HG02852 (cell line): ENCODE results near the gene FBXL2.
"Not testable (repeated sequence)": the region's sequence is repeated elsewhere in the genome, so short reads cannot be mapped to it uniquely, and the experiment has no call there.

Experiments
- ATAC-seq: cut with Tn5 transposase; IDR thresholded peaks from one replicate; pipeline ENCODE4 v1.9.1; 2021; ENCODE audit warnings: mild to moderate bottlenecking, moderate library complexity; ENCODE audit not compliant: unreplicated experiment

The FBXL2 gene

GRCh38 chr3:33383951-33384350 is 106.7 kb downstream of the FBXL2 start:
- no peak for ATAC-seq

- ATAC-seq: no peak
Observed at GRCh38 chr3:33385423-33385822, 108.2 kb downstream of the FBXL2 start.

GRCh38 chr3:33386631-33387030 is 109.4 kb downstream of the FBXL2 start:
- ATAC-seq: no peak

GRCh38 chr3:33388374-33389100 is 111.3 kb downstream of the FBXL2 start:
- ATAC-seq: no peak

GRCh38 chr3:33389908-33390307 is 112.7 kb downstream of the FBXL2 start:
- ATAC-seq: no peak

- ATAC-seq: no peak
Observed at GRCh38 chr3:33391255-33391995, 114.2 kb downstream of the FBXL2 start.

- no peak for ATAC-seq
Observed at GRCh38 chr3:33392144-33392543, 114.9 kb downstream of the FBXL2 start.

- no peak for ATAC-seq
Observed at GRCh38 chr3:33392703-33393125, 115.5 kb downstream of the FBXL2 start.

- ATAC-seq: no peak
Observed at GRCh38 chr3:33394403-33395054, 117.3 kb downstream of the FBXL2 start.

GRCh38 chr3:33395900-33396299 is 118.7 kb downstream of the FBXL2 start:
- no peak for ATAC-seq

- no peak for ATAC-seq
Observed at GRCh38 chr3:33398410-33398809, 121.2 kb downstream of the FBXL2 start.

GRCh38 chr3:33401781-33402180 is 124.5 kb downstream of the FBXL2 start:
- no peak for ATAC-seq

GRCh38 chr3:33402936-33403335 is 125.7 kb downstream of the FBXL2 start:
- no peak for ATAC-seq

- no peak for ATAC-seq
Observed at GRCh38 chr3:33403756-33404155, 126.5 kb downstream of the FBXL2 start.

GRCh38 chr3:33410816-33411215 is 133.6 kb downstream of the FBXL2 start:
- not testable (repeated sequence) for ATAC-seq

- no peak for ATAC-seq
Observed at GRCh38 chr3:33417066-33417673, 139.9 kb downstream of the FBXL2 start.

- ATAC-seq: no peak
Observed at GRCh38 chr3:33419948-33420347, 142.7 kb downstream of the FBXL2 start.

GRCh38 chr3:33420966-33421365 is 143.7 kb downstream of the FBXL2 start:
- ATAC-seq: no peak

- ATAC-seq: no peak
Observed at GRCh38 chr3:33424606-33425452, 147.6 kb downstream of the FBXL2 start.

- ATAC-seq: no peak
Observed at GRCh38 chr3:33425453-33425852, 148.2 kb downstream of the FBXL2 start.

GRCh38 chr3:33426068-33426467 is 148.8 kb downstream of the FBXL2 start:
- no peak for ATAC-seq
